Stimulated activated CD8-positive, alpha-beta memory T cell treated with anti-CD3 and anti-CD28 coated beads, Interleukin-7, amount 100 ng/mL, for 48 hours (primary cell): Measurements from ENCODE around the gene DCDC2C.
"Not testable (repeated sequence)": the region's sequence is repeated elsewhere in the genome, so short reads cannot be mapped to it uniquely, and the experiment has no call there.

Experiments
- DNase-seq, 2 donors: peaks; one replicate each; pipeline ENCODE4 v3.0.0-alpha.2; 2020; ENCODE audit warnings: low read depth in 1 of 2; ENCODE audit errors: extremely low read depth in 1 of 2

DCDC2C gene

DNA sequence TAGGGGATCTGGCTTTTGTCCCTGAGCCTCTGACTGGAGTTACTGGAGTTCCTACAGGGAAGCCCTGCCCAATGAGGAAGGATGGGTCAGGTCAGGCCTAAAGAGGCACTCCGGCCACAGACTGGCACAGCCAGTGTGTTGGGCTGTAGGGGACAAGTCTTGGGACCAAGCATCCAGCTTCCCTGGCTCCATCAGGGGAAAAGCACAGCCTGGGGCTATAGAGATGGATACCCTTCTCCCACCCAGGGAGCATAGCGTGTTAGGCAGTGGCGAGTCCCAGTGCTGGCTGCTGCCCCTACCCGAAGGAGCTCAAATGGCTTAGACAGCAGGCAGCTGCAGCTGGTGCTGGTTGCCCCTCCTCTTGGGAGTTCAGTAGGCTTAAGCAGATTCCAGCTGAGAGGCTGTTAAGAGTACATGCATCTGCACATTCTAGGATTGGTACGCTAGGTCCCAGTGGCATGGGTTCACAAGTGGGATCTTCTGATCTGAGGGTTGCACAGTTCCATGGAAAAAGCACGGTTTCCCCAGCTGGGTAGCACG lies 111.4 kb downstream of the DCDC2C start:
- DNase-seq = no peak

DNA sequence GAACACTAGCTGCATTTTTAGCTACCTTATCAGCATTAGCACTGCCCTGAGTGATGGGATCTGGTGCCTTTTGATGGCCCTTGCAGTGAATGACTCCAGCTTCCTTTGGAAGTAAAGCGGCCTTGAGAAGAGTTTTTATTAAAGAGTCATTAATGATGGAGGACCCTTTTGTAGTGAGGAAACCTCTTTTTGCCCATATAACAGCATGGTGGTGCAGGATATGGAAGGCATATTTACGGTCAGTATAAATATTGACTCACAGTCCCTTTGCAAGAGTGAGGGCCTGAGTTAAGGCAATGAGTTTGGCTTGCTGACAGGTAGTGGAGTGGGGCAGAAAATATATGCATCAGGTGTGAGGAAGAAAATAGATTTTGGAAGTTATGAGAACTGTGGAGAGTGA lies 113.8 kb downstream of the DCDC2C start:
- DNase-seq = not testable (repeated sequence)

DNA sequence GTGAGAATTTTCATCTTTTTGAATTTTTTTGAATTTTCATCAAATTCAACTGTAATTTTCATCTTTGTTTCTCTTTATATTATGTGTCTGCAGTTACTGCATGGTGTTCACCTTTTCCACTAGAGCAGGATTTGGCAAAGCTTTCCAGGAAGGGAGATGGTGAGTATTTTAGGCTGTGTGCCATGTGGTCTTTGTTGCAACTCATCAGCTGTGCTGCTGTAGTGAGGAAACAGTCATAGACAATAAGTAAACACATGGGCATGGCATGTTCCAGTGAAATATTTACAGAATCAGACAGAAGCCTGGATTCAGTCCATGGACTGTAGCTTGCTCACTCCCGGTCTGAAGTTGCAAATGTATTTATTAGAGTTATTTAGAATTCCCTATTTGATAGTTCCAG lies 120.4 kb downstream of the DCDC2C start:
- no peak for DNase-seq

DNA sequence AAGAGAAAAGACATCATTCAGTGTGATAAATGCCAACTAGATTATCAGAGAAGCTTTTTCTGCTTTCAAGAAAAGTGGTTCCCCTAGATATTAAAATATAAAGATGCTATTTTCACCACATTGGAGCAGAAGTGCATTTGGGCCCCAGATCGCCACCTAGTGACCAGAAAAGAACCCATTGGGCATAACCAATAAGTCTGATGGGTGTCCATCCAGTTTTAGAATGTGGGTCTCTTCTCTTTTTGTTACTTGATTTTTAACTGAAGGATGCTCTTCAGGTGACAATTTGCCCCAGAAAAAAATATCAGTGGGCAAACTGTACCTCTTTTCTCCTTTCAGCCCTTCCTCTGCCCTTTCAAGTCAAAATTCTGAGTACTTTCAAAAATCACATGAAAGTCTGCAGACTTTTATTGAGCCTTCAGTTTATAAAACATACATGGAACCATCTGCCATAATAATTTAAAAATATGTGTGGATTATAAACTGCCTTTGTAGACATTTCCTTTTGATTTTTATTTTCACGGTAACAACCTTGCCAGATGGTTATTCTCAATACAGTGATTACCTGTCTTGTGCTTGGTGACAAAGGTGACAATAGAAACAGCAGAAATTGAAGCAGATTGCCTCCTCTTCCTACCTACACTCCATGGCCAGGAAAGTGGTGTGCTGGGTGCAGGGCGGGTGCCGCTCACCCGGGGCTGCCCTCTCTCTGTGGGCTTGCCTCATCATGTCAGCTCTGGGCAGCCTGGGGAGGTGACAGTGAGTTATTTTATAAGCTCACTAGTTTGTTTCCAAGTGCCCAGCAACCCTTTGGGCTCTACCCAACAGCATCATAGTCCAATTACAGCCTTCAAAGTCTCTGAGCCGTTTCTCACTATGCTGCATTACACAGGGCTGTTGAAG lies 124.5 kb downstream of the DCDC2C start:
- no peak for DNase-seq

DNA sequence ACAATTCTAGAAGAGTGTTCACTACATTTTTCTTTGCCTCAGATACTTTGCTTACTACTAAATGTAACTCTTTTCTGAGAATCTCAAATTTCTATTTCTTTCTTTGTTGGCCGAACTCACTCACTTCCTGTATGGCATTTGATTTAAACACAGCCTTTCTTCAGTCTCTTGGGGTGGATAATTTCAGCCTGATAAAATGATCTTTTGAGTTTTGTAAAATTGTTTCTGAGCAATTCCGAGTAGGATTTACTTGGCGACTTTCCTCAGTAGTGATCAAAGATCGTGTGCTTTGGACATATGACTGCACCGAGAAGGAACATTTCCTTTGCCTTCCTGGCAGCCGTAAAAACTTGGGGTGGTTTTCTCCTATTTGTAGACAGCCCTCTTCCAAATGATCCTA lies 127.4 kb downstream of the DCDC2C start:
- DNase-seq = no peak

DNA sequence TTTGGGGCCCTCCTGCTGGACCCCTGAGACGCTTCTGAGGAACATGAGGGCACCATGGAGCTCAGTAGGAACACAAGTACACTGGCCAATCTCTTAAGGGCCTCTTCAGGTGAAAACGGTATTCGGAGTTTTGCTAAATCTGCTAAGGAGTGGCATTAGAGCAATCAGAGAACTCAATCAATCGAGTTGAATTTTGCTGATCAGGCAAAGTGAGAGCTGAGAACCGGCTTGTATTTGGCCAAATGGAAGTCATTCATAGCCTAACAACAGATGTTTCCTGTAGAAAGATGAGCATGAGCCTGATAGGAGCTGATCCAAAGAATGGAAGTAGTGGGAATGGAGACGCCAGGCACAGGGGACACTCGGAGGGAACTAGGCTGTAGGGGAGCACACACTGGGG lies 133.7 kb downstream of the DCDC2C start:
- DNase-seq = no peak

DNA sequence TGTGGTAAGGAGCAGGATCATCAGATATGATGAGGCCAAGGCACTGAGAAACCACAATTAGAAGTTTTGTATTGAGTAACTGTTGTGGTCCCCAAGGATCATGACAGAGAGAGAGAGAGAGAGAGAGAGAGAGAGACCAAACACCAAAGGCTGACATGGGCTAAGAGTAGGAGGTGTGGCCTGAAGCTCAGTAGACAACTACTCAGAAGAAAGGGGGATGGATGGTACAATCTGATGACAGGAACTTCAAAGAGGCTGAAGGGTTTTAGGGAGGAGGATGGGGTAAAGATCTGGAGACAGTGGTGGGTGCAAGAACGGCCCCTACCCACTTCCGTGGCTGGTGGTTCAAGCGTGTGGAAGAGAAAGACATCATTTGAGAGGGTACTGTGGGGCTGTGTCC lies 135.0 kb downstream of the DCDC2C start:
- DNase-seq = no peak

DNA sequence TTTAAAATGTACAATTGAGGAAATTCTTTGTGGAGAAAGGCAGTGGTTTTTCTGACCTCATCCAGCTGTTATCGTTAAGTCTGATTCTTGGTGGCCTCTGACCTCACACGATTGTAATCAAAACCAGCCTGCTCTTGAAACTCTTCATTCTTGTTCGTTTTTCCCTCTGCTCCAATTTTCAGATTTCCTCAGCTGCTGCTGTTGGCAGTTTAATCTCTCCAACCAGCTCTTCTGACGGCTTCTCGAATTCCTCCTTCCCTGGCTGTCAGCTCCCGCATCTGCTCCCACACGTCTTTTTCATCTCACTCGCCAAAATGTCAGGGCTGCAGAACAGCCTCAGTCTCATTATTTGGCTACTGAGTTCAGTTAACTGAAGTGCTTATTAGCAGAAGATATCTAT lies 136.1 kb downstream of the DCDC2C start:
- DNase-seq = no peak

DNA sequence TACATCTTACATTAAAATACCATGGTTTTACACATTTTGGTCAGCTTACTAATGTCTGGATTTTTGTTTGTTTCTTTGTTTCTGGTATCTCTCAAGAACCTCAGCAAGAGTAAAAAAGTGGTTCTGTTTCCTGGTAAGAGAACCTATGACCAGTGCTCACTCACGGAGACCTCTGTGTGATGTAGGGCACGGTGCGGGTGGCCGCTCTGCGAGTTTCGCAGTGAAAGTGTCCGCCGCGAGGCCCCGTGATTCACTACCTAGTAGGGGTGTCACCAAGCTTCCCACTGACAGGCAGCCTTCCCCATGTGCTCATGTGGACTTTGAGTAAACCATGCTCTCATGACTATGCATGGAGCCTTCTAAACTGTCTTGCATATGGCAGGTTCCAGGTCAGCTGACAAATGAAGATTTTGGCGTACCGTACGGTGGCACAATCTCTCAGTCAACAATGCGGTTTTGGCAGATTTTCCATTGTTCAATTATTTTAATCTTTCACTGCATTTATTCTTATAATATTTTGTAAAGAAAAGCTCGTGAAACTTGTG lies 137.3 kb downstream of the DCDC2C start:
- no peak for DNase-seq

DNA sequence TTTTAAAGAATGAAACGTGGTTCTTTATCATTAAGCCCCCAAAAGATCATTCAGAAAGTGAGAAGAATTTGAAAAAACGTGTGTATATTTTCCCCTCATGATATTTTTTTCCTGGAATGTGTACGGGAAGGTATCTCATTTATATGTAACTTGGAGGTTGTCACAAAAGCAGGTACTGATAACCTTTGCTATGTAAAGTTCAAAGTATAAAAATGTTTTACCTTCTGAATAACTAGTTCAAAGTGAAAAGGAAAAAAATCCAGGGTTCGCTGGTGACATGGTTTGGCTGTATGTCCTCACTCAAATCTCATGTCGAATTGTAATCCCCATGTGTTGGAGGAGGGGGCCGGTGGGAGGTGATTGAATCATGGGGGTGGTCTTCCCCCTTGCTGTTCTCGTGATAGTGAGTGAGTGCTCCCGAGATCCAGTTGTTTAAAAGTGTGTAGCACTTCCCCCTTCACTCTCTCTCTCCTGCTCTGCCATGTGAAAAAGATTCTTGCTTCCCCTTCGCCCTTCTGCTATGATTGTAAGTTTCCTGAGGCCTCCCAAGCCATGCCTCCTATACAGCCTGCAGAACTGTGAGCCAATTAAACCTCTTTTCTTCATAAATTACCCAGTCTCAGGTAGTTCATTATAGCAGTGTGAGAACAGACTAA lies 144.2 kb downstream of the DCDC2C start:
- DNase-seq = no peak

DNA sequence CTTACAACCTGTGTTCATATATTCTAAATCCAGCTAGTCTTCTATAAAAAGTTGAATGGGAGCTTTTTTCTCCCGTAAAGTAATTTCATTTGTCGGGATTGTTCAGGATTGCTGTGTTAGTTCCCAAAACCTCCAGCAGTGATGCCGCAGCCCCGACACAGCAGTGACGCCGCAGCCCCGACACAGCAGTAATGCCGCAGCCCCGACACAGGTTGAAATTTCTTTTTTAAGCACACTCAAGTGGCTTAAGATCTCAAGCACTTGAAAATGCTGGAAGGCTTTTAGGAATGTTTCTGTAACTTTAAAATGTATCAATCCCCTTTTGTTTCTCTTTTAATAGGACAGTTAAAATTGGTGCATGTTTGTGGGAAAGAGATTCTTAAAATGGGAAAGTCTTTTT lies 145.4 kb downstream of the DCDC2C start:
- no peak for DNase-seq

DNA sequence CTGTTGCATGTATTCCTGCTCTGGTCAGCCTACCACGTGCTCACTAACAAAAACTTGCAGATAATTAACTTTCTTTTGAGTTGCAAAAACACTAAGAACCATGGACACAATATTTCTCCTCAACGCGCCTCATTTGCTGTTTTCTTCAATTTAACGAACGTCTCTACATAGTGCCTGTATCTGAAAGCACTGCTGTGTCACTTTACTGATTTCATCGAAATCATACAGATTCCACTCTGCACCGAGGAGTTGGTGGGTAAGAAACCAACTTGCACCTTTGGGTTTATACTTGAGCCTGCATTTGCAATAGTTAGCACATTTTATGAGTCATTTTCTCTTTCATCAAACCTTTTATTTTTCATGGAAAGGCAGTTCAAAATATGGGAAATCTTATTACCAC lies 145.8 kb downstream of the DCDC2C start:
- DNase-seq = no peak

DNA sequence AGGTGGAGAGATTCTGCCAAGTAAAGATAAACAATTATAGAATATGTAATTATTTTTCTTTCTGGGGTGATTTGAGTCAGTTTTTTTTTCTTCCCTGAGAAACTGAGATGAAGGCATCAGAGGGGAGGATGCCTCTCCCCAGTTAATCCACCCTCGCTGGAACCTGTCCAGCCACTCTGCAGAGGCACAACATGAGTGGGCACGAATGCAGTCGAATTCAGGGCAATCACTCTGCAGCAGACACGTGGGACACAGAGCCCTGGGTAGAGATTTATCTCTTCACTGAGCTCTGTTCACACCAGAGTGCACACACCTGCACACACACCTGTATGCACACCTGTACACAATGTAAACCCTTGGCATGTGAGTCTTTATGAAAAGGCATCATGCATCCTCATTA lies 154.2 kb downstream of the DCDC2C start:
- DNase-seq = no peak

DNA sequence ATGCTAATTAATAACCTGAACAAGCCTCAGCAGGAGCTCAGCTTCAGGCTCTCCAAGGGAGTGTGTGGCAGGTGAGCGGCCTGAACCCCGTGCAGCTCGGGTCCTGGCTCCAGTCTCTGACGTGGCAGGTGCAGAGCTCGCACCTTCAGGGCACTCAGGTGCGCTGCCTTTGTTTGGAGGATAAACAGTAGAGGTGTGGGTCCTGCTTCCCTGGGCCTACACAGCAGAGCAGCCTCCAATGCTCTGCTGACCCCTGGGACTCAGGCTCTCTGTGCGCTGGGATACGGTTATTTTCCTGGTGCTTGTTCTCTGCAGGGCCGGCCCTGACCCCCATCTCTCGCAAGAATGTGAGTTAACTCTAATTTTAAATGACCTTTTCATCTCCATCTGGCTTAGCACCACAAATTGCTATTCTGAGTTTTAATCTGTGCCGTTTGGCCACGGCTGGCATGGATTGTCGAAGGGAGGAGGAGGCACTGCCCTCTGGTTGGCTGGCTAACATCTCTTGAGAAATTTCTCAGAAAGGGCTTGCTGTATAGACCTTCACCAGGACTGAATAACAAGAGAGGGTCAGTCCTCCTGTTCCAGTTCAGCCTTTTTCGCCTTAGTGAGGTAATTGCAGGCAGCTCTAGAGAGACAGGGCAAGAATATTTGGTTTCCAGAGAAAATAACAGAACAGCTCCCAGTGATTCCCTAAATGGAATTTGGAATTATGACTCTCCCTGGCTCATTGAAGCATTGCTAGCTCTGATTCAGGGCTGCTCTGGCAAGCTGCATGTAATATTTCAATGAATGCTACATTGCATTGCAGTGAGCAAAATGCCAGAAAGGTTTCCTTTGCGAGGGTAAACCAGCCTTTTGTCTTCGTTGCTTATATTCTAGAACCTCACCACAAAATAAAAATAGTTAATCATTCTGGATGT lies 161.8 kb downstream of the DCDC2C start:
- DNase-seq = no peak

DNA sequence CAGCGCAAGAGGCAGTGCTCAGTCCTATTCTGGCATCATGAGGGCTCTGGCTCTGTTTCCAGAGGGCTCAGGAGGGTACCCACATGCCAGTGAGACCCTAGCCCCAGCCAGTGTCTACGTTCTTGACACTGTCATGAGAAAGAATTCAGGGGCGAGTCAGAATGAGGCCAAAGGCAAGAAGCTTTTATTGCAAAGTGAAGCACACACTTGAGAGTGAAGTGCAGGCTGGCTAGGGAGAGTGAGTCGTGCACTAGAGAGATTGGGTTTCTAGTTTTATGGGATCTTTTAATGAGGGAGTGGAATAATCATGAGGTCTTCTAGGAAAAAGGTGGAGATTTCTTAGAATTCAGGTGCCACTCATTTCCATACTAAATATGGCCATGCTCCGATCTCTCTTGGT lies 164.1 kb downstream of the DCDC2C start:
- DNase-seq = no peak

DNA sequence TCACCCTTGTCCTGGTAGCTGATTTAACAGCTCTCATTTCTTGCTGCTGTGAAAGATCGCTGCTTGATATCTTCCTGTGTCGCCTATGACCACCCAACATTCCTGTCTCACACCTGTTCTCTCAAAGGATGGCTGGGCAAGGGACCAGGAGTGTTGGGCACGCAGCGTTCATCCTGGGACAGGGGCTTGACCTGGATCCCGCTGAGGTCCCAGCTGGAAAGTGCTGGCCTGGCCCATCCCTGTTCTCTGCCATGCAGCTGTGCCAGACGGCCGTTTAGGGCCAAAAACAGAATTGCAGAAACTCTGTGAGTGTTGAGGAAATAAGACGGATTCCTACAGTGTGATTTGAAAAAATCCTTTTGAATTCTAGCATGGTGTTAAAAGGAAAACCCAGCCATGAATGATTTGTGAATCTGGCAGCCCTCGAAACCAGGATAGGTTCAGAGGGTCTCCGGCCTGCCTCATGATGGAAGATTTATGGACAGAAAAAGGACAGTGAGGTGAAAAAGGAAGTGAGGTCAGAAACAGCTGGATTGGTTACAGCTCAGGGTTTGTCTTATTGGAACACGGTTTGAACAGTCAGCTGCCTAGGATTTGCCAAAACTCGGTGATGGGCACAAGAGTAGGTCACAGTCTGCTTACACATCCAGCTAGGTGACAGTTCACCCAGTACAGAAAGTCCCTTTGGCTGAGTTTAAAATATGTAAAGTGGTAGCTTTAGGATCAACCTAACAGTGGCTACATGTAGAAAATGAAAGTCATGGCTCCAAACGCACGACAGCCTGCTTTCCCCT lies 164.8 kb downstream of the DCDC2C start:
- no peak for DNase-seq

DNA sequence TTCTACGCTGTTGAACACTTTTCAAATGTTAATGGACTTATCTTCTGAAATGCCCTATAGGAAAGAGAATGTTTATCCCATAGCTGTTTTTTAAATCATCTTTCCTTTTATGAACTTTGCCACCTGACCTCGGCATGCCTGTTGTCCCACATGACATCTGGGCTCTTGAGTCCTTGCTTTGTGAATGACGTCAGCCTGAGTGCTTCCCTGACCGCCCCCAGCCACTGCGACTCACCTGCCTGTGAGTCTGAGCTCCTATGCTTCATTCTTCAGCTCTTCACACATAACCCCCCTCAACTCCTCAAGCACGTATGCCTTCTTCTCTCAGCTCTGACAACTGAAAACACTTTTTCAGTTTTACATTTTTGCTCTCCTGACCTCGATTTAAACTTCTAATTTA lies 166.8 kb downstream of the DCDC2C start:
- no peak for DNase-seq

DNA sequence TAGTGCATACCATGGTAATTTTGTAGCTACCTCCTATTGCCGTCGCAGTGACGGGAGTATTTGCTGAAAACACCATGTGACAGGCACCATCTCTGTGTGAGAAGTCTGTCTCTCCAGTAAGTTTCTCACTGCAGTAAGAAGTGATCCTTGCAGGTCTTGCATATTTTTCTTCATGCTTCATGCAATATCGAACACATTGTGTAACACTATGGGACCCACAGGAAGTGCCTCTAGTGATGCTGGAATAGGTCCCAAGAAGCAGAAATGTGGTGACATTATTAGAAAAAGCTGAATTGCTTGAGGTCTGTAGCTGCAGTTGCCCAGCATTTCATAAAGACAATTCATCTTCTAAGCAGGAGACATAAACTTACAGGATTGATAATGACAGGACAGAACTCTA lies 167.6 kb downstream of the DCDC2C start:
- no peak for DNase-seq

DNA sequence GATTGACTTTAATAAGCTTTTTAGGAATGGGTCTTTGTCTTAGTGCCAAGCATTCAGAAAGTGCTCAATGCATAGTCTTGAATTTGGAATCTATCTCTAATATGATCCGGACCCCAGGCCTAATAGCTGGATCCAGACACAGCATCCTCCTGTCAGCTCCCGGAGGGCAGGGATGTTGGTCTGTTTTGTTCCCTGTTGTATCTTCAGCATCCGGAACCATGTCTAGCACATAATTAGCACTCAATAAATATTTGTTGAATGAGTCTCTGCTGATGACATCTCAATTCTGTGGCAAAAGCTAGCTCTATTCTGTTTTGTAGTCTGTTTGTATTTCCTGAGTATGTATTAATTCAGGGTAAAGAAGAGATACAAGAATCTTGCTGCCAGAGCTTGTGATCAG lies 169.1 kb downstream of the DCDC2C start:
- DNase-seq = no peak

DNA sequence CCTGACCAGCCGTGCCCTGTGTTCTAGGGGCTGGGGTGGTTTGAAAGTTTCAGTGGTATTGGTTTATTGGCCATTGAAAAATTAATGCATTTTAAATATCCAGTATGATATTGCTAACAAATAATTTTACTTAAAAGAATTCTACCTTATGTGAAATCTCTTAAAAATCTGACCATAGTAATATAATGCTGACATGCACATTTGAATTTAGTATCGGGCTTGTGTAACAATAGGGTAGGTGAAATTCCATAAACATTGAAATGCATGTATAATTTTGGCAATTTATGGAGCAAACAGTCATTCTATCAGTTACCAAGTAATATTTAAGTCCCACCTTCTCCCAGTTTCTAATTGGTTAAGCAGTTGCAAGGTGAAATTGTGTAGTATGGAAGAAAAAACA lies 170.5 kb downstream of the DCDC2C start:
- DNase-seq = no peak
